Fibroblast of lung (primary cell): Measurements from ENCODE around the gene ZBED5. TPM values are rescaled to one million over a fixed set of nuclear protein-coding genes. Genes with fewer than 3 reads are reported as not detected.
"Not testable (repeated sequence)": the region's sequence is repeated elsewhere in the genome, so short reads cannot be mapped to it uniquely, and the experiment has no call there.

Experiments
- DNase-seq, 2 donors: peaks; one replicate each; pipeline versions ENCODE4 v3.0.0 to v3.0.0-alpha.2; 2010; ENCODE audit warnings: low read depth in 2 of 2
- H2AFZ ChIP-seq: 2 replicates; pipeline ENCODE4 v1.5.1; 2012; ENCODE audit warnings: low read length, control low read depth, inconsistent platforms
- H3K27ac ChIP-seq: 2 replicates; pipeline ENCODE4 v1.5.1; 2011; ENCODE audit warnings: low read length, control low read depth; ENCODE audit not compliant: insufficient read depth
- H3K27me3 ChIP-seq: 2 replicates; pipeline ENCODE4 v1.5.1; 2011; ENCODE audit warnings: mild to moderate bottlenecking, low read length; ENCODE audit not compliant: control insufficient read depth, insufficient read depth
- H3K36me3 ChIP-seq: 2 replicates; pipeline ENCODE4 v1.5.1; 2011; ENCODE audit warnings: low read length; ENCODE audit not compliant: control insufficient read depth, insufficient read depth
- H3K4me1 ChIP-seq: 2 replicates; pipeline ENCODE4 v1.5.1; 2011; ENCODE audit warnings: low read length; ENCODE audit not compliant: control insufficient read depth, insufficient read depth; ENCODE audit errors: extremely low read depth
- H3K4me2 ChIP-seq: 2 replicates; pipeline ENCODE4 v1.5.1; 2011; ENCODE audit warnings: low read length, control low read depth; ENCODE audit not compliant: insufficient read depth; ENCODE audit errors: extremely low read depth
- H3K4me3 ChIP-seq, 4 experiments: fragments of 200-600 bp in 1 of 4; sonication (generic) in 1 of 4; replicated peaks in 1 of 4; 2 replicates each; pipeline ENCODE4 v1.5.1; 2011 to 2016; ENCODE audit warnings: low read length in 4 of 4, low read depth in 3 of 4, mild to moderate bottlenecking in 3 of 4, control low read depth in 2 of 4, inconsistent platforms in 1 of 4, mixed read lengths in 1 of 4; ENCODE audit not compliant: insufficient read depth in 1 of 4; ENCODE audit errors: control extremely low read depth in 1 of 4
- H3K79me2 ChIP-seq: 2 replicates; pipeline ENCODE4 v1.5.1; 2012; ENCODE audit warnings: mild to moderate bottlenecking, low read length, inconsistent platforms; ENCODE audit not compliant: control insufficient read depth, insufficient read depth
- H3K9ac ChIP-seq: 2 replicates; pipeline ENCODE4 v1.5.1; 2011; ENCODE audit warnings: mild to moderate bottlenecking, low read length, control low read depth; ENCODE audit not compliant: insufficient read depth
- H3K9me3 ChIP-seq: 2 replicates; pipeline ENCODE4 v1.5.1; 2012; ENCODE audit warnings: low read depth, low read length; ENCODE audit not compliant: control insufficient read depth, insufficient read depth
- H4K20me1 ChIP-seq: 2 replicates; pipeline ENCODE4 v1.5.1; 2011; ENCODE audit warnings: low read length; ENCODE audit not compliant: control insufficient read depth, insufficient read depth; ENCODE audit errors: extremely low read depth
- EZH2 ChIP-seq: IDR thresholded peaks from 2 replicates; pipeline ENCODE4 v1.5.1; 2012; ENCODE audit warnings: low read length, control low read depth, mild to moderate bottlenecking; ENCODE audit errors: missing control alignments
- polyA plus RNA-seq, 2 donors: library from polyadenylated mRNA; depleted of rRNA in 1 of 2; stranded (reverse) in 1 of 2; unstranded in 1 of 2; fragments of >200 nt; gene quantifications; 2 replicates each; pipeline ENCODE4 v1.2.1, GENCODE V29; 2011 to 2012; ENCODE audit warnings: missing spikeins in 1 of 2
- total RNA-seq: library from RNA; depleted of rRNA; stranded (reverse); fragments of >200 nt; gene quantifications from 2 replicates; pipeline ENCODE4 v1.2.1, GENCODE V29; 2014
- TF ChIP-seq, protein P1 (sequence below), 2 donors: IDR thresholded peaks in 1 of 2; conservative IDR thresholded peaks in 1 of 2; 1 replicate in 1 of 2; 2 replicates in 1 of 2; pipeline ENCODE4 v1.5.1; 2011 to 2012; ENCODE audit warnings: low read length in 2 of 2, control low read depth in 1 of 2, inconsistent platforms in 1 of 2, low read depth in 1 of 2, mild to moderate bottlenecking in 1 of 2

The ZBED5 gene
- total and polyA plus RNA-seq, 2 donors (not counting 1 experiment from before 2014, with no cell fraction given): 29.4 to 61.3 TPM

DNA sequence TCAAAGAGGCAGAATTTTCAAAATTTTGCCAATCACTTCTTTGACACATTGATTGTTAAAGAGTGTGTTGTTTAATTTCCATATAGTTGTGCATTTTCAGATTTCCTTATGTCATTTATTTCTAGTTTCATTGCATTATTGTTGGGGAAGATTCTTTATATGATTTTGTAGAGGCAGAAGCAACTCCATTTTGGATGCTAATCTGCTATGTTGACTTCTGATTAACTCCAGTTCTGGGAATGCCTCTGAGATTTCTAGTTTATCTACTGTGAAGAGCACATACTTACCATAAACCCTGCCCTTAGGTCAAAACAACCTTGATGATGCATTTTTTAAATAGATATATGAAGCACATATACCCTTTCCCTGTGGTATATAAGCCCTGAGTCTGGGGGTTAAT is 29.5 kb upstream of the ZBED5 start:
- Histone ChIP-seq H3K9ac (no peak overlapping the region), H2AFZ (no peak overlapping the region), H3K27me3 (no peaks in the 10 kb centered on the region), H3K4me1 (no peaks in the 10 kb centered on the region), H3K9me3 (no peaks in the 10 kb centered on the region), H4K20me1 (no peaks in the 10 kb centered on the region), H3K4me2 (no peak overlapping the region), H3K36me3 (no peaks in the 10 kb centered on the region), H3K27ac (no peak overlapping the region), H3K4me3 (no peak overlapping the region), H3K79me2 (no peaks in the 10 kb centered on the region)
- DNase-seq: no peak
- TF ChIP-seq, protein P1, sequence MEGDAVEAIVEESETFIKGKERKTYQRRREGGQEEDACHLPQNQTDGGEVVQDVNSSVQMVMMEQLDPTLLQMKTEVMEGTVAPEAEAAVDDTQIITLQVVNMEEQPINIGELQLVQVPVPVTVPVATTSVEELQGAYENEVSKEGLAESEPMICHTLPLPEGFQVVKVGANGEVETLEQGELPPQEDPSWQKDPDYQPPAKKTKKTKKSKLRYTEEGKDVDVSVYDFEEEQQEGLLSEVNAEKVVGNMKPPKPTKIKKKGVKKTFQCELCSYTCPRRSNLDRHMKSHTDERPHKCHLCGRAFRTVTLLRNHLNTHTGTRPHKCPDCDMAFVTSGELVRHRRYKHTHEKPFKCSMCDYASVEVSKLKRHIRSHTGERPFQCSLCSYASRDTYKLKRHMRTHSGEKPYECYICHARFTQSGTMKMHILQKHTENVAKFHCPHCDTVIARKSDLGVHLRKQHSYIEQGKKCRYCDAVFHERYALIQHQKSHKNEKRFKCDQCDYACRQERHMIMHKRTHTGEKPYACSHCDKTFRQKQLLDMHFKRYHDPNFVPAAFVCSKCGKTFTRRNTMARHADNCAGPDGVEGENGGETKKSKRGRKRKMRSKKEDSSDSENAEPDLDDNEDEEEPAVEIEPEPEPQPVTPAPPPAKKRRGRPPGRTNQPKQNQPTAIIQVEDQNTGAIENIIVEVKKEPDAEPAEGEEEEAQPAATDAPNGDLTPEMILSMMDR (conservative IDR thresholded peaks at IDR 0.05 in 1 of 2, IDR thresholded peaks at IDR 0.05 in 1 of 2; ENCODE audit: low read depth in 1 of 2, low read length in 2 of 2): no peak
- no peak for TF ChIP-seq EZH2

- TF ChIP-seq, protein P1 (conservative IDR thresholded peaks at IDR 0.05 in 1 of 2, IDR thresholded peaks at IDR 0.05 in 1 of 2; ENCODE audit: low read depth in 1 of 2, low read length in 2 of 2): no peak
- TF ChIP-seq EZH2: no peak
- no peak overlapping the region for H3K9ac ChIP-seq
- H3K27me3 ChIP-seq: no peaks in the 10 kb centered on the region
- H3K9me3 ChIP-seq: no peaks in the 10 kb centered on the region
- no peaks in the 10 kb centered on the region for H3K36me3 ChIP-seq
- H2AFZ ChIP-seq: no peak overlapping the region
- no peaks in the 10 kb centered on the region for H3K4me1 ChIP-seq
- H3K79me2 ChIP-seq: no peaks in the 10 kb centered on the region
- H4K20me1 ChIP-seq: no peaks in the 10 kb centered on the region
- no peak overlapping the region for H3K4me2 ChIP-seq
- DNase-seq: peak in 1 of 2 donors; percentile 30
- H3K4me3 ChIP-seq: no peak overlapping the region
- no peak overlapping the region for H3K27ac ChIP-seq
These were observed 28.9 kb upstream of the ZBED5 start for GRCh38 chr11:10886652-10887250.

DNA sequence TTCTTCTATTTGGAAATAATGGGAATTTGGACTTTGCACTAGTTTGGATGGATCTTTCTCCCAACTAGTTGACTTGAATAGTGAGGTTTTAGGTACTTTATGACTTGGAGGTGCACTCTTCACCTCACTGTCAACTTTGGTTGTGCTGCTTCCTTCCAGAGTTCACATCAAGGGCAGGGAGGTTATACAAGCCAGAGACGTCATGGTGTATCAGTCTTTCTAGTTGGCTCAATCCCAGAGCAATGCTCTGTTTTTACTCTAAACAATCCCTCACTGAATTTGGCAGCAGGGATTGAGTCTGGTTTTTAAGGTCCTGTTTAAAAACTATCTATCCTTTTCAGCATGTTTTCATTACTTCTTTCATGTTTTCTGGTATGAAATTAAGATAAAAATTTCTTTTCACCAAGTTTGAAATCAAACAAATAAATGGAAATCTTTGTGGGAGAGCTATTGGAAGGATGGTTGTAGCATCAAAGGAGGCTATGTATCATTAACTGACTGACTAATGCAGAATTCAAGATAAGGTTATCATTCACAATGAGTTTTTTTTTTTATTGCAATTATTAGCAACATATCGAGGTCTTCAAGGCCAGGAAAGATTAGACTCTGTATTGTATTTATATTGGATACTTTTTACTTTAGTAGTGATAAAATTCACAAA is 28.0 kb upstream of the ZBED5 start:
- no peak overlapping the region for H2AFZ ChIP-seq
- TF ChIP-seq, protein P1 (conservative IDR thresholded peaks at IDR 0.05 in 1 of 2, IDR thresholded peaks at IDR 0.05 in 1 of 2; ENCODE audit: low read depth in 1 of 2, low read length in 2 of 2): no peak
- TF ChIP-seq EZH2: no peak
- no peak overlapping the region for H3K27ac ChIP-seq
- H3K4me3 ChIP-seq: no peak overlapping the region
- H3K9me3 ChIP-seq: no peaks in the 10 kb centered on the region
- H3K27me3 ChIP-seq: no peaks in the 10 kb centered on the region
- no peak overlapping the region for H3K9ac ChIP-seq
- H3K79me2 ChIP-seq: no peaks in the 10 kb centered on the region
- peak; percentile 52 to 91 for DNase-seq
- H4K20me1 ChIP-seq: no peaks in the 10 kb centered on the region
- peak overlapping the region; percentile 4 for H3K4me2 ChIP-seq
- H3K36me3 ChIP-seq: no peaks in the 10 kb centered on the region
- no peaks in the 10 kb centered on the region for H3K4me1 ChIP-seq

DNA sequence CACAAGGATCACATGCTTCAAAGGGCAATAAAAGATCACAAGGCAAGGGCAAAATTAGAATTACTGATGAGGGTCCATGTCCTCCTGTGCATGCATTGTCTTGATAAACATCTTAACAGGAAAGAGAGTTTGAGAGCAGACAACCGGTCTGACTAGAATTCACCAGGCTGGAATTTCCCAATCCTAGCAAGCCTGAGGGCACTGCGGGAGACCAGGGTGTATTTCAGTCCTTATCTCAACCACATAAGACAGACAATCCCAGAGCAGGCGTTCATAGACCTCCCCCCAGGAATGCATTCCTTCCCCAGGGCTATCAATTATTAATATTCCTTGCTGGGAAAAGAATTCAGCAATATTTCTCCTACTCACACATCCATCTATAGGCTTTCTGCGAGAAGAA is 26.4 kb upstream of the ZBED5 start:
- not testable (repeated sequence) for H3K27ac ChIP-seq, H3K4me1 ChIP-seq, H3K4me3 ChIP-seq, H4K20me1 ChIP-seq, H2AFZ ChIP-seq, H3K4me2 ChIP-seq, H3K79me2 ChIP-seq, H3K9me3 ChIP-seq, H3K9ac ChIP-seq, H3K27me3 ChIP-seq, H3K36me3 ChIP-seq, DNase-seq
